ENCODE measurements around the gene APH1A.
"Not testable (repeated sequence)": the region's sequence is repeated elsewhere in the genome, so short reads cannot be mapped to it uniquely, and the experiment has no call there.

Gene APH1A

GRCh38 chr1:150236614-150237100 lies 32.2 kb downstream of the APH1A start:
- H3K4me3 ChIP-seq (ENCODE audit: low read length), result peak overlapping the region; percentile 48
- no peaks in the 10 kb centered on the region for H3K27me3 ChIP-seq (ENCODE audit: control insufficient read depth, insufficient read depth, low read length)
- H3K36me3 ChIP-seq (ENCODE audit: control insufficient read depth, insufficient read depth, low read length), result no peaks in the 10 kb centered on the region
- H3K9me3 ChIP-seq (ENCODE audit: control insufficient read depth, low read length), result no peaks in the 10 kb centered on the region
- H3K4me1 ChIP-seq (ENCODE audit: control insufficient read depth, insufficient read depth, low read length), result peaks cover 4% of the 10 kb centered on the region
- peak overlapping the region; percentile 81 for H3K9ac ChIP-seq (ENCODE audit: low read length)

- Histone ChIP-seq H3K9me3 (ENCODE audit: control insufficient read depth, low read length) (no peaks in the 10 kb centered on the region), H3K36me3 (ENCODE audit: control insufficient read depth, insufficient read depth, low read length) (no peaks in the 10 kb centered on the region), H3K4me3 (ENCODE audit: low read length) (peak within 1 kb of the TSS; percentile 68), H3K27me3 (ENCODE audit: control insufficient read depth, insufficient read depth, low read length) (no peaks in the 10 kb centered on the region), H3K9ac (ENCODE audit: low read length) (peak within 1 kb of the TSS; percentile 81), H3K4me1 (ENCODE audit: control insufficient read depth, insufficient read depth, low read length) (peaks cover 4% of the 10 kb centered on the region)
Measured at GRCh38 chr1:150235852-150236613, 32.8 kb downstream of the APH1A start, which contains the start of gene ANP32E. Gene ANP32E, minus strand, starts transcription at chr1:150236112. Its CDS starts 326 bp downstream, at chr1:150235786.

GRCh38 chr1:150235294-150235851 lies 33.4 kb downstream of the APH1A start:
- peak overlapping the region; percentile 81 for H3K9ac ChIP-seq (ENCODE audit: low read length)
- H3K4me3 ChIP-seq (ENCODE audit: low read length), result peak overlapping the region; percentile 68
- H3K9me3 ChIP-seq (ENCODE audit: control insufficient read depth, low read length), result no peaks in the 10 kb centered on the region
- H3K27me3 ChIP-seq (ENCODE audit: control insufficient read depth, insufficient read depth, low read length), result no peaks in the 10 kb centered on the region
- no peaks in the 10 kb centered on the region for H3K36me3 ChIP-seq (ENCODE audit: control insufficient read depth, insufficient read depth, low read length)
- H3K4me1 ChIP-seq (ENCODE audit: control insufficient read depth, insufficient read depth, low read length), result peaks cover 4% of the 10 kb centered on the region

- H3K9ac ChIP-seq (ENCODE audit: low read length), result peak overlapping the region; percentile 81
- peak overlapping the region; percentile 68 for H3K4me3 ChIP-seq (ENCODE audit: low read length)
- H3K9me3 ChIP-seq (ENCODE audit: control insufficient read depth, low read length), result no peaks in the 10 kb centered on the region
- peaks cover 4% of the 10 kb centered on the region for H3K4me1 ChIP-seq (ENCODE audit: control insufficient read depth, insufficient read depth, low read length)
- no peaks in the 10 kb centered on the region for H3K27me3 ChIP-seq (ENCODE audit: control insufficient read depth, insufficient read depth, low read length)
- no peaks in the 10 kb centered on the region for H3K36me3 ChIP-seq (ENCODE audit: control insufficient read depth, insufficient read depth, low read length)
Measured at GRCh38 chr1:150234566-150235293, 34.1 kb downstream of the APH1A start.

- H3K9me3 ChIP-seq (ENCODE audit: control insufficient read depth, low read length), result no peaks in the 10 kb centered on the region
- no peaks in the 10 kb centered on the region for H3K36me3 ChIP-seq (ENCODE audit: control insufficient read depth, insufficient read depth, low read length)
- peak overlapping the region; percentile 5 for H3K4me3 ChIP-seq (ENCODE audit: low read length)
- H3K4me1 ChIP-seq (ENCODE audit: control insufficient read depth, insufficient read depth, low read length), result peaks cover 4% of the 10 kb centered on the region
- H3K27me3 ChIP-seq (ENCODE audit: control insufficient read depth, insufficient read depth, low read length), result no peaks in the 10 kb centered on the region
- peak overlapping the region; percentile 81 for H3K9ac ChIP-seq (ENCODE audit: low read length)
Measured at GRCh38 chr1:150234309-150234565, 34.6 kb downstream of the APH1A start.

- H3K4me3 ChIP-seq (ENCODE audit: low read length), result no peak overlapping the region
- peak overlapping the region; percentile 81 for H3K9ac ChIP-seq (ENCODE audit: low read length)
- peaks cover 4% of the 10 kb centered on the region for H3K4me1 ChIP-seq (ENCODE audit: control insufficient read depth, insufficient read depth, low read length)
- no peaks in the 10 kb centered on the region for H3K27me3 ChIP-seq (ENCODE audit: control insufficient read depth, insufficient read depth, low read length)
- H3K36me3 ChIP-seq (ENCODE audit: control insufficient read depth, insufficient read depth, low read length), result no peaks in the 10 kb centered on the region
- H3K9me3 ChIP-seq (ENCODE audit: control insufficient read depth, low read length), result no peaks in the 10 kb centered on the region
Measured at GRCh38 chr1:150233359-150234308, 35.2 kb downstream of the APH1A start.

GRCh38 chr1:150232921-150233320 lies 35.9 kb downstream of the APH1A start:
- not testable (repeated sequence) for H3K9me3 ChIP-seq (ENCODE audit: control insufficient read depth, low read length); H3K4me1 ChIP-seq (ENCODE audit: control insufficient read depth, insufficient read depth, low read length); H3K4me3 ChIP-seq (ENCODE audit: low read length); H3K9ac ChIP-seq (ENCODE audit: low read length); H3K36me3 ChIP-seq (ENCODE audit: control insufficient read depth, insufficient read depth, low read length); H3K27me3 ChIP-seq (ENCODE audit: control insufficient read depth, insufficient read depth, low read length)

- not testable (repeated sequence) for H3K27me3 ChIP-seq (ENCODE audit: control insufficient read depth, insufficient read depth, low read length); H3K4me3 ChIP-seq (ENCODE audit: low read length); H3K9me3 ChIP-seq (ENCODE audit: control insufficient read depth, low read length); H3K9ac ChIP-seq (ENCODE audit: low read length); H3K36me3 ChIP-seq (ENCODE audit: control insufficient read depth, insufficient read depth, low read length); H3K4me1 ChIP-seq (ENCODE audit: control insufficient read depth, insufficient read depth, low read length)
Measured at GRCh38 chr1:150228246-150228645, 40.6 kb downstream of the APH1A start.

GRCh38 chr1:150227228-150227627 lies 41.6 kb downstream of the APH1A start:
- H3K4me1 ChIP-seq (ENCODE audit: control insufficient read depth, insufficient read depth, low read length), result no peaks in the 10 kb centered on the region
- H3K9ac ChIP-seq (ENCODE audit: low read length), result no peak overlapping the region
- no peaks in the 10 kb centered on the region for H3K36me3 ChIP-seq (ENCODE audit: control insufficient read depth, insufficient read depth, low read length)
- H3K9me3 ChIP-seq (ENCODE audit: control insufficient read depth, low read length), result no peaks in the 10 kb centered on the region
- H3K4me3 ChIP-seq (ENCODE audit: low read length), result no peak overlapping the region
- no peaks in the 10 kb centered on the region for H3K27me3 ChIP-seq (ENCODE audit: control insufficient read depth, insufficient read depth, low read length)

- Histone ChIP-seq H3K36me3 (ENCODE audit: control insufficient read depth, insufficient read depth, low read length) (no peaks in the 10 kb centered on the region), H3K9ac (ENCODE audit: low read length) (no peak overlapping the region), H3K27me3 (ENCODE audit: control insufficient read depth, insufficient read depth, low read length) (no peaks in the 10 kb centered on the region), H3K9me3 (ENCODE audit: control insufficient read depth, low read length) (no peaks in the 10 kb centered on the region), H3K4me3 (ENCODE audit: low read length) (no peak overlapping the region), H3K4me1 (ENCODE audit: control insufficient read depth, insufficient read depth, low read length) (no peaks in the 10 kb centered on the region)
Measured at GRCh38 chr1:150226486-150226885, 42.3 kb downstream of the APH1A start.

- Histone ChIP-seq H3K27me3 (ENCODE audit: control insufficient read depth, insufficient read depth, low read length) (no peaks in the 10 kb centered on the region), H3K4me3 (ENCODE audit: low read length) (no peak overlapping the region), H3K9ac (ENCODE audit: low read length) (no peak overlapping the region), H3K4me1 (ENCODE audit: control insufficient read depth, insufficient read depth, low read length) (no peaks in the 10 kb centered on the region), H3K36me3 (ENCODE audit: control insufficient read depth, insufficient read depth, low read length) (no peaks in the 10 kb centered on the region), H3K9me3 (ENCODE audit: control insufficient read depth, low read length) (no peaks in the 10 kb centered on the region)
Measured at GRCh38 chr1:150225546-150225945, 43.3 kb downstream of the APH1A start.
